Liver (tissue), 3 donors: Measurements from ENCODE around the gene LRRC55.

Source experiments
- ATF3 ChIP-seq: IDR thresholded peaks from 2 replicates; pipeline ENCODE4 v1.6.1; 2016; ENCODE audit warnings: antibody characterized with exemption
- CTCF ChIP-seq: fragments of 150-350 bp; IDR thresholded peaks from 2 replicates; pipeline ENCODE4 v1.5.1; 2017; ENCODE audit warnings: improper control_type of control experiment, low read depth, low read length; ENCODE audit not compliant: missing input control
- FOXA1 ChIP-seq: IDR thresholded peaks from 2 replicates; pipeline ENCODE4 v1.6.1; 2016; ENCODE audit warnings: antibody characterized with exemption
- GABPA ChIP-seq, 2 donors: IDR thresholded peaks in 1 of 2; conservative IDR thresholded peaks in 1 of 2; 2 replicates each; pipeline ENCODE4 v1.6.1; 2016; ENCODE audit warnings: antibody characterized with exemption in 2 of 2, mild to moderate bottlenecking in 1 of 2, moderate library complexity in 1 of 2
- HNF4G ChIP-seq: IDR thresholded peaks from 2 replicates; pipeline ENCODE4 v1.6.1; 2016; ENCODE audit warnings: antibody characterized with exemption
- JUND ChIP-seq, 2 donors: IDR thresholded peaks; 2 replicates each; pipeline ENCODE4 v1.6.1; 2016; ENCODE audit warnings: antibody characterized with exemption in 2 of 2
- MAX ChIP-seq: IDR thresholded peaks from 2 replicates; pipeline ENCODE4 v1.6.1; 2016; ENCODE audit warnings: antibody characterized with exemption
- NR2F2 ChIP-seq: IDR thresholded peaks from 2 replicates; pipeline ENCODE4 v1.6.1; 2016; ENCODE audit warnings: antibody characterized with exemption
- RAD21 ChIP-seq, 2 donors: IDR thresholded peaks; 2 replicates each; pipeline ENCODE4 v1.6.1; 2016; ENCODE audit warnings: antibody characterized with exemption in 2 of 2, mild to moderate bottlenecking in 2 of 2
- REST ChIP-seq: IDR thresholded peaks from 2 replicates; pipeline ENCODE4 v1.6.1; 2016; ENCODE audit warnings: antibody characterized with exemption, mild to moderate bottlenecking
- RXRA ChIP-seq, 2 donors: IDR thresholded peaks; 2 replicates each; pipeline ENCODE4 v1.6.1; 2017 to 2018; ENCODE audit warnings: antibody characterized with exemption in 2 of 2, mild to moderate bottlenecking in 1 of 2
- TAF1 ChIP-seq: conservative IDR thresholded peaks from 2 replicates; pipeline ENCODE4 v1.6.1; 2016; ENCODE audit warnings: antibody characterized with exemption, mild to moderate bottlenecking
- donor health status: healthy.
- donor health status: healthy.

GRCh38 chr11:57144531-57145320 lies 37.0 kb upstream of the LRRC55 start:
- TF ChIP-seq JUND (IDR thresholded peaks at IDR 0.05) (no peak), CTCF (no peak), FOXA1 (no peak), MAX (no peak), RXRA (IDR thresholded peaks at IDR 0.05) (no peak), TAF1 (no peak), RAD21 (IDR thresholded peaks at IDR 0.05) (no peak), GABPA (IDR thresholded peaks at IDR 0.05 in 1 of 2, conservative IDR thresholded peaks at IDR 0.05 in 1 of 2) (no peak), REST (no peak), NR2F2 (no peak), HNF4G (no peak), ATF3 (no peak)
